Muscle layer of colon (tissue), 2 donors: ENCODE measurements around the gene H1-8.
"Not testable (repeated sequence)": the region's sequence is repeated elsewhere in the genome, so short reads cannot be mapped to it uniquely, and the experiment has no call there.

Source experiments
- H3K27ac ChIP-seq: one replicate; pipeline ENCODE4 v1.7.0; 2013; ENCODE audit warnings: low read depth, mild to moderate bottlenecking, low read length, moderate library complexity
- H3K27me3 ChIP-seq, 2 donors: one replicate each; pipeline ENCODE4 v1.7.0; 2013; ENCODE audit warnings: low read length in 2 of 2, mild to moderate bottlenecking in 2 of 2; ENCODE audit not compliant: insufficient read depth in 2 of 2, control insufficient read depth in 1 of 2
- H3K36me3 ChIP-seq: one replicate; pipeline ENCODE4 v1.7.0; 2013; ENCODE audit warnings: mild to moderate bottlenecking, low read length; ENCODE audit not compliant: insufficient read depth
- H3K4me1 ChIP-seq: one replicate; pipeline ENCODE4 v1.7.0; 2013; ENCODE audit warnings: mild to moderate bottlenecking, low read length; ENCODE audit not compliant: insufficient read depth
- H3K4me3 ChIP-seq, 2 donors: one replicate each; pipeline ENCODE4 v1.7.0; 2013; ENCODE audit warnings: low read length in 2 of 2, low read depth in 1 of 2, mild to moderate bottlenecking in 1 of 2, moderate library complexity in 1 of 2
- H3K9ac ChIP-seq: one replicate; pipeline ENCODE4 v1.7.0; 2013; ENCODE audit warnings: low read length
- H3K9me3 ChIP-seq: one replicate; pipeline ENCODE4 v1.7.0; 2013; ENCODE audit warnings: mild to moderate bottlenecking, low read length
- donor health status: abdominal sarcoma.
- donor health status: Adenocarcinoma of cecum.

H1-8 gene

DNA sequence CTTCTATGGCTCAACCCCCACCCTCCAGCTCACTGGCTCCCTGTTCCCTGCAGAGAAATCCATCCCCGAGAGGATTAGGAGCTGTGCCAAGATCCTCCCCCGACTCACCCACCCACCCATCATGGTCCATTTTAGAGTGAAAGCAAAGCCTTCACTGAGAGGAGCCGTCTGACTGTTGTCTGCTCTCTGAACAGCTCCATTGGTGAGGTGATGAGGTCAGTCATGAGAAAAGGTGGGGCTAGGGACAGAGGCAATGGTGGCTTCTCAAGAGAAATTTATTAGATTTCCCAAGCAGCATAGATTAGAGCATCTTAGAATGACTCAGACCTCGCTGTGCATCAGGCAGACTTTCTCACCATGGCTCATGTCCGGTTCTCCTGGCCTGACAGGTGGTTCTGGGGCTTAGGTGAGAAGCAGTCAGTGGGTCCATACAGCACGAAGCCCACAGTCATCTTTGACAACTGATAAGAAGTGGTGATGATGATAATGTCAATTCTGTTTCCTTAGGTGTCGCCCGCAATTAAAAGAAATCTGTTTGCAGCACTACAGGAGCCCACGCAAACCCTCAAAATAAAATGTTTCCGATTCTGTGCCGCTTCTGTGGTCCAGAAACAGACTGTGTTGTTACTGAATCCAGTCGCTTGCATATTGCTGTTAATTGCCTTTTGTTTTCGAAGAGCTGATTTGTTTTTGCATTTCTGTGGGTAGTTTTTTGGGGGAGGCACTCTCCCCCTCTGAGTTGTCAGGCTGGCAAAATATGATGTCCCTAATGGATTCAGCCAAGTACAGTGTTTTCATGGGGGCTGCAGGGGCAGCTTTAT, 39.3 kb upstream of the H1-8 start:
- Histone ChIP-seq H3K27ac (no peak overlapping the region), H3K36me3 (peaks cover 53% of the 10 kb centered on the region)

DNA sequence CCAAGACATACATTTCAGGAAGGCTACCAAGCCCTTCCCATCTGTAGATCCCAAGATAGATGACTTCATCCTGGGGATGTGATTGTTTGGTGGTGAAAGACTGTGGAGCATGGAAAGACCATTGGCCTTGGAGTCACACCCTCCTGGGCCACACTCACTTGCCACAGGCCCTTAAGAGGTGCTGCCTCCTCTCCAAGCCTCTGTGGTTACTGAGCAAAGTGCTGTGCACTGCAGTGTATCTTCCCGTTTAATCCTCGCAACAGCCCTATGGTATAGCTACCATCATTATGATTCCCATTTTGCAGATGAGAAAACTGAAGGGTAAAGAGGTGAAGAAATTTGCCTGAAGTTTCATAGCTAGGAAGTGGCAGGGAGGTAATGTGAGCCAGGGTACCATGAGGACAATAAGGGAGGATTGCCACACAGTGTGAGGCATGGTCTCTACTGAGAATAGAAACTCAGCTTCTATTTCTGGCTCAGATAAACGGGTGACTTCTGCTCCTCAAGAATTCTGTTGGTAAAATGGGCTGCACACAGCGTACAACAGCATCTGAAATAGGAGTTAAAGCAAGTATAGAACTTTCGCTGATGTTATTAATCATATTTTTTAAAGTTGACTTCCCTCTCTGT, 38.4 kb upstream of the H1-8 start:
- Histone ChIP-seq H3K27ac (no peak overlapping the region), H3K27me3 (no peaks in the 10 kb centered on the region), H3K4me1 (no peaks in the 10 kb centered on the region), H3K9me3 (no peaks in the 10 kb centered on the region), H3K4me3 (no peak overlapping the region), H3K36me3 (peaks cover 60% of the 10 kb centered on the region), H3K9ac (no peak overlapping the region)

More for the DNA sequence above, 39.3 kb upstream of the H1-8 start:
- Histone ChIP-seq H3K4me3 (no peak overlapping the region), H3K9ac (no peak overlapping the region), H3K27me3 (no peaks in the 10 kb centered on the region), H3K9me3 (no peaks in the 10 kb centered on the region), H3K4me1 (no peaks in the 10 kb centered on the region)

DNA sequence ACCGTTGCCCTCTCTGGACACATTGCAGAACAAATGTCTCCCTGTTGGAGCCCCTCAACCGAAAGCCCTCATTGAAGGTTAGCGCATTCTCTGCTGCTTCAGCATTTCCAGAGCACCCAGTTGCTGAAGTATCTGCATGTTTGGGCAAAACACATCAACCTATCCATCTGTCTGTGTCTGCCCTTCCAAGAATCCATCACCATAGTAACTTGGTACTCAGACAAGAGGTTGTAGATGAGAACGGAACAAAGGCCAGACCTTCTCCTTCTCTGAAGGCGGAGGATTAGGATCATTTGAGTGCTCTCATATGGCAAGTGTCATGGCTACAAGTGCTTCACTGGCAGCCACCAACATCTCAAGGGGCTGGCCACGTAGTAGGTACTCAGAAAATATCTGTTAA, 37.6 kb upstream of the H1-8 start:
- Histone ChIP-seq H3K4me1 (no peaks in the 10 kb centered on the region), H3K27me3 (no peaks in the 10 kb centered on the region), H3K27ac (no peak overlapping the region), H3K9me3 (no peaks in the 10 kb centered on the region), H3K9ac (no peak overlapping the region), H3K4me3 (no peak overlapping the region), H3K36me3 (peaks cover 62% of the 10 kb centered on the region)

DNA sequence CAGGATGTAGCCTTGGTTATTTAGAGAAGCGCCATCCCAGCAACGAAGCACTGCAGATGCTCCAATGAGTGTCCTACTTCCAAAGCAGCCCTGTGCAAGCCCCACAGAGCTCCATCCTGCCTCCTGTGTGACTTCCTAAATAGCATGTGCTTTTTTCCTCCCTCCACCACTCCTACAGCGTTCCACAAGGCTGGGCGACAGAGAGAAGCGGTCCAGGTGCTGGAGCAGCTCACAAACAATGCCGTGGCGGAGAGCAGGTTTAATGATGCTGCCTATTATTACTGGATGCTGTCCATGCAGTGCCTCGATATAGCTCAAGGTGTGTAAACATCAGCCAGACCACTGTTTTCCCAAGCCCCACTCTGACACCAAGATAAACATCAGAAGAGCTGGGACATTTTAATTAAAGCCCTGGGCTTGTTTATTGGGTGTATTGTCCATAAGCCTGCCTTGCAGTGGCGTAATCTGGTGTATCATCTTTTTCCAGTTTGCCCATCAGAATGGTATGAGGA, 36.7 kb upstream of the H1-8 start:
- no peak overlapping the region for H3K27ac ChIP-seq
- H3K27me3 ChIP-seq = no peaks in the 10 kb centered on the region
- H3K9me3 ChIP-seq = no peaks in the 10 kb centered on the region
- no peak overlapping the region for H3K9ac ChIP-seq
- H3K4me1 ChIP-seq = no peaks in the 10 kb centered on the region
- H3K4me3 ChIP-seq = no peak overlapping the region
- peaks cover 58% of the 10 kb centered on the region for H3K36me3 ChIP-seq

DNA sequence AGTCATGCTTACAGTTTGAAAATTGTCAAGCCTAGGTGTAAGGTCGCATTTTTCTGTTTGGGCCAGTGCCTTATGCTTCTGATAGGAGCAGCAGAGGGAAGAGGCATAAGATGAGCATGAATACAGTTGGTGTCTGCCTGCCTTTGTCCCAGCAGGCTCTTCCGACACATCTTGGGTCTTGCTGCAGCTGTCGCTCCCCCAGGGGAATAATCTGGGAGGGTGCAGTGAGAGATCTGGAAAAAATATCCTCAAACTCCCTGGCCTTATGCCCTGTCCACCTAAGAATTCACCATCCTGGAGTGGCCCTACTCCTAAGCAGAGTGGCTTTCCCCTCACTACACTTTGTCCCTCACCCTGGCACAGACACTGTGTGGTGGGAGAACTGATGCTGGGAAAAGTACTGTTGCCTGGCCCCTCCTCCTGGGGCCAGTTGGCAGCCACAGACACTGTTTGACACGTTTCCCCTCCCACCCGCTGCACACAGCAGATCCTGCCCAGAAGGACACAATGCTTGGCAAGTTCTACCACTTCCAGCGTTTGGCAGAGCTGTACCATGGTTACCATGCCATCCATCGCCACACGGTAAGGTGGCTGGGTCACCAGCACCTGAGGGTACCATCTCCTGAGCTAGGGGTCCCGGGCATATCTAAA, 35.7 kb upstream of the H1-8 start:
- no peak overlapping the region for H3K9ac ChIP-seq
- no peaks in the 10 kb centered on the region for H3K4me1 ChIP-seq
- H3K36me3 ChIP-seq = peaks cover 58% of the 10 kb centered on the region
- no peaks in the 10 kb centered on the region for H3K9me3 ChIP-seq
- H3K27ac ChIP-seq = no peak overlapping the region
- no peaks in the 10 kb centered on the region for H3K27me3 ChIP-seq
- no peak overlapping the region for H3K4me3 ChIP-seq

DNA sequence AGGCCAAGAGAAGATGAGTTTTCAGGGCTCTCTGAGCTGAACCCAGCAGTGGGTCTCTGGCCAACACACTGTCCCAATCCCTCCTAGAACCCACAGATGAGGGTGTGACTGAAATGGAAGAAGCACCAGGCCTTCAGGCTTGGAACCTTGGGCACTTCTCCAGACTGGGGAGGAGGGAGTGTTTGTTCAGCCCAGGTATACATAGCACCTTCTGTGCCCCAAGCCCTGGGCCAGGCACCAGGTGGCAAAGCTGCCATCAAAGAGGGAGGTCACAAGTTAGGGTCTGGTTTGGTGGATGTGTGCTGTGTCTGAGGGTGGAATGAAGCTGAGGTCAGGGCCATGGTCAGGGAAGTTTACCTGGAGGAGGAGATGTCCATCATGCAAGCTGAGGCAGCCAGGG, 30.4 kb upstream of the H1-8 start:
- no peaks in the 10 kb centered on the region for H3K9me3 ChIP-seq
- H3K27ac ChIP-seq = no peak overlapping the region
- no peaks in the 10 kb centered on the region for H3K27me3 ChIP-seq
- H3K4me1 ChIP-seq = no peaks in the 10 kb centered on the region
- H3K9ac ChIP-seq = no peak overlapping the region
- peaks cover 17% of the 10 kb centered on the region for H3K36me3 ChIP-seq
- no peak overlapping the region for H3K4me3 ChIP-seq

DNA sequence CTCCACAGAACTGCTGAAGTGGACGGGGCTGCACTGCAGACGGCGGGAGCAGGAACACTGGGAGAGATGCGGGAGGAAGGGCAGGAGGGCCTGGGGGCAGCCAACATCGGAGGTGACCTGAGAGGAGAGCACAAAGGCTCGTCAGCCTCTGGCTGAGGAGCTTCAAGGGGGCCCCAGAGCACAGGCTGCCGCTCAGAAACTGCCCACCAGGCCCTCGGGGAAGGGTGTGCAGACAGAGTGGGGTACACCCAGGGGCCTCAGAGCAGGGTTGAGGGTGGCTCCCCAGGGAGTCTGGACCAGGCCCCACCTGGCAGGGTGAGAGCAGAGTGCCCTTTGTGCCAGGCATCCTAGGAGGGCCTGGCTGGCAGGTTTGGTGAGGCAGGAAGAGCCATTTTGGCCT, 29.3 kb upstream of the H1-8 start:
- H3K27me3 ChIP-seq = no peaks in the 10 kb centered on the region
- no peak overlapping the region for H3K4me3 ChIP-seq
- peaks cover 17% of the 10 kb centered on the region for H3K36me3 ChIP-seq
- no peaks in the 10 kb centered on the region for H3K9me3 ChIP-seq
- H3K9ac ChIP-seq = no peak overlapping the region
- H3K4me1 ChIP-seq = no peaks in the 10 kb centered on the region
- no peak overlapping the region for H3K27ac ChIP-seq

DNA sequence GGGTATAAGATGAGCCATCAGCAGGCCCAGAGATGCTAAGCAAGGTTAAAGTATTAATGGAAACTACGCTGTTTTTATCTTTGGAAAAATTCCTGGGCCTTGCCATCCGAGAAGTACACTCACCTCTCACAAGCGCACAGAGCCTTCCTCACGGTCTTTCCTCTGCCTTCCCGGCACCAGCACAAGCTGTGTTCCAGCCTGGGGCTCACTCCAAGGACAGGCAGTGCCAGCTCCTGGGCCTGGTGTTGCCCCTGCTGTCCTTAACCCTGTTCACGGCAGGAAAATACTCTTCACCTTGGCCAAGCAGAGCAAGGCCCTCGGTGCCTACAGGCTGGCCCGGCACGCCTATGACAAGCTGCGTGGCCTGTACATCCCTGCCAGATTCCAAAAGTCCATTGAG, 28.9 kb upstream of the H1-8 start:
- H3K36me3 ChIP-seq = peaks cover 17% of the 10 kb centered on the region
- H3K27ac ChIP-seq = no peak overlapping the region
- H3K9me3 ChIP-seq = no peaks in the 10 kb centered on the region
- no peak overlapping the region for H3K4me3 ChIP-seq
- no peak overlapping the region for H3K9ac ChIP-seq
- no peaks in the 10 kb centered on the region for H3K27me3 ChIP-seq
- no peaks in the 10 kb centered on the region for H3K4me1 ChIP-seq

DNA sequence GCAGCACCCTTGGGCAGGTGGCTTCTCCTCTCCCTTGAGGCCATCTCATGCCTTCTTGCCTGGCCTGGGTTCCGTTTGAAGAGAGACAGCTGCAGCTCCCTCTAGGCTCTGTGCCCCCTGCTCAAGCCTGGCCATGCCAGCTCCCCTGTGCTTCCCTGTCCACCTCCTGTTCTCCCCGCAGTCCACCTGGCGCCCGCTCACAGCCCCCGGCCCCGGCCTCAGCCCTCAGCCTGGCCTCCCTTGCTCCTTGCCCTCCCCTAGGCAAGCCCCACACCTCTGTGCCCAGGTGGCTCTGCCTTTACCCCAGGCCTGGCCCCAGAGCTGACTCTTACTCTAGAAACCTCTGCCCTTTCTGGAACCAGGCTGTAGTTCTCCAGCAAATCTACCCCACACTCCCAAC, 28.4 kb upstream of the H1-8 start:
- no peak overlapping the region for H3K9ac ChIP-seq

DNA sequence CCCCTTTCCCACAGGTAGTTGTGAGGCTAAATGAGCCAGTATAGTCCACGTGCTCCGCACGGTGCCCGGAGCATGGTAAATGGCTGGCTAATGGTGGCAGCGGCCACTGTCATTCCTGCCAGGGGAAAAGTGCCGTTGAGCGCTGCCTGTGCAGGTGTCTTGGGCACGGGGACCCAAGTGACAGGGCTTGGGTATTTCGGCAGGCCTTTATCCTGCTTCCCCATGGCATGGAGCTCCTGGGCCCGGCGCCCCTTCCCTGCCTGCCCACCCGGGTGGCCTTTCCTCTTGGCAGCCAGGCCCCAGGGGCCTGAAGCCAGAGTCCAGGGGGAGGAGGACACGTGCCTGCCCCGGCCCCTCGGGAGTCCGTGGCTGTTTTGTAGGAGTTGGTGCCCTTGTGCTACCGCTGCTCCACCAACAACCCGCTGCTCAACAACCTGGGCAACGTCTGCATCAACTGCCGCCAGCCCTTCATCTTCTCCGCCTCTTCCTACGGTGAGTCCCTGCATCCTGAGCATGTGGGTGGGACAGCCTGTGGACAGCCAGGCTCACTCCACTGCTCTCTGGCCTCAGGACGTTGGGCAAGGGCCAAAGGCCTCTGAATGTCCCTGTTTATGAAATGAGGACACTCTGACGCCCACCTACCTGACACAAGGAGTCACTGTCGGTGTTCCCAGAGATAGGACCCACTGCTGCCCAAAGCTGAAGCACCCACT, 27.7 kb upstream of the H1-8 start:
- H3K4me1 ChIP-seq, H3K27ac ChIP-seq, H3K9me3 ChIP-seq, H3K27me3 ChIP-seq, H3K4me3 ChIP-seq, H3K9ac ChIP-seq: not testable (repeated sequence)
- peaks cover 14% of the 10 kb centered on the region for H3K36me3 ChIP-seq

More for the DNA sequence above, 28.4 kb upstream of the H1-8 start:
- Histone ChIP-seq H3K27ac (no peak overlapping the region), H3K9me3 (no peaks in the 10 kb centered on the region), H3K4me3 (no peak overlapping the region), H3K4me1 (no peaks in the 10 kb centered on the region), H3K36me3 (peaks cover 17% of the 10 kb centered on the region), H3K27me3 (no peaks in the 10 kb centered on the region)

DNA sequence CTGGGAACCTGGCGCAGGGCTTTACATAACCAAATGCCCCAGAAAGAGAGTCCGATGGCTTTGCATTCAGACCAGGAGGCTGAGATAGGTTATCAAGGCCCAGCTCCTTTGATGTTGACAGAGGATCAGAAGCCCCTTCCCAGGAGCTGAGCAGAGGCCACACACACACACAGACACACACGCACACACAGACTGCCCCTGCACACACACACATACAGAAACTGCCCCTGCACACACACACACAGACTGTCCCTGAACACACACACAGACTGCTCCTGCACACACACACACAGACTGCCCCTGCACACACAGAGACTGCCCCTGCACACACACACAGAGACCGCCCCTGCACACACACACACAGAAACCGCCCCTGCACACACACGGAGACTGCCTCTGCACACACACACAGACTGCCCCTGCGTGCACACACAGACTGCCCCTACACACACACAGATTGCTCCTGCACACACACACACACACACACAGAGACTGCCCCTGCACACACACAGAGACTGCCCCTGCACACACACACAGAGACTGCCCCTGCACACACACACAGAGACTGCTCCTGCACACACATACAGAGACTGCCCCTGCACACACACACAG, 27.0 kb upstream of the H1-8 start:
- H3K4me3 ChIP-seq, H3K4me1 ChIP-seq, H3K27ac ChIP-seq, H3K9ac ChIP-seq, H3K27me3 ChIP-seq, H3K9me3 ChIP-seq: not testable (repeated sequence)
- peaks cover 14% of the 10 kb centered on the region for H3K36me3 ChIP-seq
